KMS-11 (cell line): ENCODE measurements around the gene GPS1.

Experiments used
- H2AFZ ChIP-seq: fragments of 200-600 bp; sonication (generic); 2 replicates; pipeline ENCODE4 v1.6.1; 2016; ENCODE audit warnings: antibody characterized with exemption, mixed run types, low read depth
- H3K27ac ChIP-seq: fragments of 200-600 bp; sonication (generic); 2 replicates; pipeline ENCODE4 v1.6.1; 2016; ENCODE audit warnings: mild to moderate bottlenecking, mixed run types
- H3K27me3 ChIP-seq: fragments of 200-600 bp; sonication (generic); 2 replicates; pipeline ENCODE4 v1.6.1; 2017; ENCODE audit warnings: mild to moderate bottlenecking, low read depth, mixed run types, moderate library complexity; ENCODE audit not compliant: insufficient read depth
- H3K36me3 ChIP-seq: fragments of 200-600 bp; sonication (generic); 2 replicates; pipeline ENCODE4 v1.6.1; 2017; ENCODE audit warnings: mild to moderate bottlenecking, mixed run types; ENCODE audit not compliant: insufficient read depth
- H3K4me1 ChIP-seq: fragments of 200-600 bp; sonication (generic); 2 replicates; pipeline ENCODE4 v1.6.1; 2016; ENCODE audit warnings: mild to moderate bottlenecking, low read depth, mixed run types; ENCODE audit not compliant: poor library complexity, severe bottlenecking
- H3K4me2 ChIP-seq: fragments of 200-600 bp; sonication (generic); 2 replicates; pipeline ENCODE4 v1.7.0; 2016; ENCODE audit warnings: mild to moderate bottlenecking, mixed run types
- H3K4me3 ChIP-seq: fragments of 200-600 bp; sonication (generic); IDR thresholded peaks from 2 replicates; pipeline ENCODE4 v1.6.1; 2017; ENCODE audit warnings: low read depth, low read length, mixed read lengths; ENCODE audit not compliant: insufficient read depth
- H3K79me2 ChIP-seq: fragments of 200-600 bp; sonication (generic); 2 replicates; pipeline ENCODE4 v1.6.1; 2016; ENCODE audit warnings: low read depth, mixed run types; ENCODE audit not compliant: insufficient read depth
- H3K9ac ChIP-seq: fragments of 200-600 bp; sonication (generic); 2 replicates; pipeline ENCODE4 v1.6.1; 2016; ENCODE audit warnings: mild to moderate bottlenecking, mixed run types
- H4K20me1 ChIP-seq: fragments of 200-600 bp; sonication (generic); 2 replicates; pipeline ENCODE4 v1.6.1; 2016; ENCODE audit warnings: mild to moderate bottlenecking, mixed run types; ENCODE audit not compliant: insufficient read depth
- TF ChIP-seq, protein P1 (sequence below): fragments of 200-600 bp; sonication (generic); conservative IDR thresholded peaks from 2 replicates; pipeline ENCODE4 v1.6.1; 2017; ENCODE audit warnings: low read depth, mild to moderate bottlenecking, antibody characterized with exemption, low read length, moderate library complexity, mixed read lengths

The GPS1 gene

DNA sequence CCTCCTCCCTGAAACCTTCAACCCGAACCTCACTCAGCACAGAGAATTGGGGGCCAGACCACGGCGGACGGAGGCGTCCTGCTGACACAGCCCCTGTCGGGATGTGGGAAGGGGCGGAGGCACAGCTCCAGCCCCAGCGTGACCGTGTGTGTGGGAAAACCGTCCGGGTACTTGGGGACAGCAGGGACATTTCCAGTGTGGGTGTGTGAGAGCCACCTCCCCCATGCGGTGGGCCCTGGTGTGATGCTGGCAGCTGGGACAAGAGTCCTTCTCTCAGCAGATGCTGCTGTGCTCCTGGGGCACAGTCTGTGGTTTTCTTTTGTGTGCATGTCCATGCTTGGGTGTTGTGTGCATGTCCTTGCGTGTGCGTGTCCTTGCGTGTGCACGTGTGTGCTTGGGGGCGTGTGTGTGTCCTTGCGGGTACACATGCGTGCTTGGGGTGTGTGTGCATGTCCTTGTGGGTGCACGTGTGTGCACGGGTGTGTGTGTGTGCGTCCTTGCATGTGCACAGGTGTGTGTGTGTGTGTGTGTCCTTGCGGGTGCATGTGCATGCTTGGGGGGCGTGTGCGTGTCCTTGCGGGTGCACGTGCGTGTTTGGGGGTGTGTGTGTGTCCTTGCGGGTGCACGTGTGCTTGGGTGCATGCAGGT is 45.9 kb upstream of the GPS1 start:
- Histone ChIP-seq H3K4me2 (no peak overlapping the region), H3K9ac (no peak overlapping the region), H3K27me3 (no peaks in the 10 kb centered on the region), H3K79me2 (no peaks in the 10 kb centered on the region), H3K36me3 (no peaks in the 10 kb centered on the region), H3K4me1 (no peaks in the 10 kb centered on the region), H3K27ac (no peak overlapping the region), H2AFZ (no peak overlapping the region), H3K4me3 (no peak overlapping the region), H4K20me1 (no peaks in the 10 kb centered on the region)
- TF ChIP-seq, protein P1, sequence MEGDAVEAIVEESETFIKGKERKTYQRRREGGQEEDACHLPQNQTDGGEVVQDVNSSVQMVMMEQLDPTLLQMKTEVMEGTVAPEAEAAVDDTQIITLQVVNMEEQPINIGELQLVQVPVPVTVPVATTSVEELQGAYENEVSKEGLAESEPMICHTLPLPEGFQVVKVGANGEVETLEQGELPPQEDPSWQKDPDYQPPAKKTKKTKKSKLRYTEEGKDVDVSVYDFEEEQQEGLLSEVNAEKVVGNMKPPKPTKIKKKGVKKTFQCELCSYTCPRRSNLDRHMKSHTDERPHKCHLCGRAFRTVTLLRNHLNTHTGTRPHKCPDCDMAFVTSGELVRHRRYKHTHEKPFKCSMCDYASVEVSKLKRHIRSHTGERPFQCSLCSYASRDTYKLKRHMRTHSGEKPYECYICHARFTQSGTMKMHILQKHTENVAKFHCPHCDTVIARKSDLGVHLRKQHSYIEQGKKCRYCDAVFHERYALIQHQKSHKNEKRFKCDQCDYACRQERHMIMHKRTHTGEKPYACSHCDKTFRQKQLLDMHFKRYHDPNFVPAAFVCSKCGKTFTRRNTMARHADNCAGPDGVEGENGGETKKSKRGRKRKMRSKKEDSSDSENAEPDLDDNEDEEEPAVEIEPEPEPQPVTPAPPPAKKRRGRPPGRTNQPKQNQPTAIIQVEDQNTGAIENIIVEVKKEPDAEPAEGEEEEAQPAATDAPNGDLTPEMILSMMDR, result no peak

DNA sequence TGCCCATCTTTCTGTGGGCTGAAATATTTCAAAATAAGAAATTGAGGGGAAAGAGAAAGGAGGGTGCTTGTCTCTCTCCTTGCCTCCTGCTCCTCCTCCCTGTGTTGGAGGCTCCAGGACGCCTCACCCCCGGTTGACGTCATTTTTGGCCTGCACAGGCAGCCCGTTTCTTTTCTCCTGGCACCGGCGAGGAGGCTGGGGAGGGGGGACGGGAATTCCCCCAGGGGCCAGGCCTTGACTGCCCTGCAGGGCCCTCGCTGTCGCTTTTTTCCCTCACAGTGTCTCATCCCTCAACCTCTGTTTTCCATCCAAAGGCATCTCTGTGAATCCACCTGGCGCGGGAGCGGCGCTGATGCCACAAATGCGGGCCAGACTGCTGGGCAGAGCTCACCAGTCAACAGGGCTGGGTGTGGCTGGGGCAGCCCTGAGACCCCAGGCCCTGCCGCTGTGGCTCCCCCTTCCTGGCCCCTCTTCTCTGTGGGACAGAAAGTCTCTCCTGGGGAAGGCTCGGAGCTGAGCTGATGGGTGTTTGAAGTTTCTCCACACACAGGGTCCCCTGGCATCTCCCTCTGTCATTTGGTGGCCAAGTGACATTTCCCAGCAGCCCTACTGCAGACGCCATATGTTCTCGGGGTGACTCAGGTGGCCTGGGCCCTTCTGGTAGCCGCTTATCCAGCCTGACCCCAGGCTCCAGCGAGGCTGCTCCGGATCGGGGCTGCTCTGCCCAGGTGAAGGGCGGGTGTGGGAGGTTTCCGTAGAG is 45.0 kb upstream of the GPS1 start:
- Histone ChIP-seq H3K79me2 (no peaks in the 10 kb centered on the region), H4K20me1 (no peaks in the 10 kb centered on the region), H3K4me3 (no peak overlapping the region), H3K27me3 (no peaks in the 10 kb centered on the region), H3K4me1 (no peaks in the 10 kb centered on the region), H3K36me3 (no peaks in the 10 kb centered on the region), H3K27ac (no peak overlapping the region), H2AFZ (no peak overlapping the region), H3K4me2 (no peak overlapping the region), H3K9ac (no peak overlapping the region)
- TF ChIP-seq, protein P1, result no peak

DNA sequence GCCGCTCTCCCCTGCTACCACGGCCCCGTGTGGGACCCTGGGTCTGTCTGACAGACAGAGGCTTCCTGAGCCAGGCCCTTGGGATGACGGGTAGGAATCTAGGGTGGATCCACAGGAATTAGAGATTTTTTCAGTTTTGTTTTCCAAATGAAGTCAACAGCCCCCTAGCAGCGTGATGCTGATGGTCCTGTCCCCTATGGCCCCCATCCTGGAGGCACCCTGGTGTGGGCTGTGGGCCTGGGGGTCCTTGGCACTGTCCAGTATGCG is 44.5 kb upstream of the GPS1 start:
- Histone ChIP-seq H2AFZ (no peak overlapping the region), H3K79me2 (no peaks in the 10 kb centered on the region), H3K9ac (no peak overlapping the region), H3K27me3 (no peaks in the 10 kb centered on the region), H3K27ac (no peak overlapping the region), H4K20me1 (no peaks in the 10 kb centered on the region), H3K4me1 (no peaks in the 10 kb centered on the region), H3K4me2 (no peak overlapping the region), H3K4me3 (no peak overlapping the region), H3K36me3 (no peaks in the 10 kb centered on the region)
- TF ChIP-seq, protein P1, result no peak

DNA sequence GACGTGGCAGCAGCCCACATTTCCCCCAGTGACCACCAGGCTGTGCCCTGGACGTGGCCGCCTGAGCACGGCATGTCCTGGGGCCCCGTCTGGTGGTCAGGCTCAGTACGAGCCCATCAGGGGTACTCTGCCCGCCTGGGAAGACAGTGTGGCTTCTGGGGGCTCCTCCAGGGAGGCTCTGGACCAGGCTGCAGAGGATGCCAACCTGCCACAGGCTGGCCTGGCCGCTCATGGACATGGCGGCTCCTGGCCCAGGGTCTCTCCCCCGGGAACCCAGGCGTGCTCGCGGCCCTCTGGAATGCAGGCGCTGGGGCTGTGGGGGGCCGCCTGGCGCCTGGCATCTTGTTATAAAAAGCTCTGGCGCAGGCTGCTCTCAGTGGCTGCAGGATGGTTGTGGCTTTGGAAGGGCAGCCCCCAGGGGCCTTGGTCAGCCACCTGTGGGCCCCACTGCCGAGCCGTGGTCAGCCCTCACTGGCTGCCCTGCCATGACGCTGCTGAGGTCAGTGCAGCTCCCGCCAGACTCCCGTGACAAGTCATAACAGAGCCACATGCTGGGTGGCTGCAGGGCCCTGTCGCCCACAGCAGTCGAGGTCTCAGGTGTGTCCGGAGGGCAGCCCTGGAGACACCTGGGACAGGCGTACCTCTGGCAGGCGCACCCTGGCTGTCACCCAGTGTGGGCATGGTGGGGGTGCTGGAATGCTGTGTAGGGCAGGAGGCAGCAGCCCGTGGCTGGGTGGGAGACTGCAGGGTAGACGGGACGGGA is 44.0 kb upstream of the GPS1 start:
- TF ChIP-seq, protein P1, result no peak
- no peak overlapping the region for H3K4me2 ChIP-seq
- no peak overlapping the region for H3K27ac ChIP-seq
- H2AFZ ChIP-seq, result no peak overlapping the region
- H3K79me2 ChIP-seq, result no peaks in the 10 kb centered on the region
- H4K20me1 ChIP-seq, result no peaks in the 10 kb centered on the region
- H3K4me1 ChIP-seq, result no peaks in the 10 kb centered on the region
- H3K4me3 ChIP-seq, result no peak overlapping the region
- no peaks in the 10 kb centered on the region for H3K27me3 ChIP-seq
- no peak overlapping the region for H3K9ac ChIP-seq
- no peaks in the 10 kb centered on the region for H3K36me3 ChIP-seq
